ENCODE data around the gene BTF3. TPM values are rescaled to one million over a fixed set of nuclear protein-coding genes. Genes with fewer than 3 reads are reported as not detected.

Gene BTF3
- total and polyA plus RNA-seq, 2 of the 13 experiments (the other 11 are each of a cell fraction or from before 2014, with no cell fraction given) = 557 to 698 TPM

GRCh38 chr5:73498057-73498992 lies at the start of gene BTF3 (continued):
- peak; percentile 39; the same call in 1 of the 2 replicates for TF ChIP-seq ZNF142 (CRISPR knock-in tag; IDR thresholded peaks at IDR 0.05)
- TF ChIP-seq SIX1 (CRISPR knock-in tag; IDR thresholded peaks at IDR 0.05; ENCODE audit: borderline replicate concordance) = no peak
- no peak for TF ChIP-seq MBNL3 (CRISPR knock-in tag; conservative IDR thresholded peaks at IDR 0.05)
- no peak; the same call in 1 of the 2 replicates for TF ChIP-seq ZNF839 (CRISPR knock-in tag; IDR thresholded peaks at IDR 0.05; ENCODE audit: borderline replicate concordance)
- TF ChIP-seq ZNF549 (CRISPR knock-in tag; IDR thresholded peaks at IDR 0.05) = no peak
- peak; percentile 39; the same call in 1 of the 2 replicates for TF ChIP-seq ZNF768 (CRISPR knock-in tag; IDR thresholded peaks at IDR 0.05)
- TF ChIP-seq THAP9 (CRISPR knock-in tag; IDR thresholded peaks at IDR 0.05; ENCODE audit: borderline replicate concordance) = peak; percentile 97
- TF ChIP-seq PTBP1 (IDR thresholded peaks at IDR 0.05; ENCODE audit: low read depth, low read length, poor library complexity, severe bottlenecking) = no peak
- no peak for TF ChIP-seq TRIM24 (CRISPR knock-in tag; IDR thresholded peaks at IDR 0.05)
- peak; percentile 61 for TF ChIP-seq ATF1 (CRISPR knock-in tag; IDR thresholded peaks at IDR 0.05)
- TF ChIP-seq NFIC (IDR thresholded peaks at IDR 0.05; ENCODE audit: low read length) = no peak
- peak; percentile 97 for TF ChIP-seq DMAP1 (CRISPR knock-in tag; IDR thresholded peaks at IDR 0.05)
- TF ChIP-seq MAFF (IDR thresholded peaks at IDR 0.05; ENCODE audit: low read depth, low read length) = no peak
- no peak; the same call in 1 of the 2 replicates for TF ChIP-seq ZNF3 (CRISPR knock-in tag; IDR thresholded peaks at IDR 0.05)
- TF ChIP-seq GATA4 (IDR thresholded peaks at IDR 0.05; ENCODE audit: borderline replicate concordance, low read depth) = peak; percentile 68
- TF ChIP-seq, protein P1, sequence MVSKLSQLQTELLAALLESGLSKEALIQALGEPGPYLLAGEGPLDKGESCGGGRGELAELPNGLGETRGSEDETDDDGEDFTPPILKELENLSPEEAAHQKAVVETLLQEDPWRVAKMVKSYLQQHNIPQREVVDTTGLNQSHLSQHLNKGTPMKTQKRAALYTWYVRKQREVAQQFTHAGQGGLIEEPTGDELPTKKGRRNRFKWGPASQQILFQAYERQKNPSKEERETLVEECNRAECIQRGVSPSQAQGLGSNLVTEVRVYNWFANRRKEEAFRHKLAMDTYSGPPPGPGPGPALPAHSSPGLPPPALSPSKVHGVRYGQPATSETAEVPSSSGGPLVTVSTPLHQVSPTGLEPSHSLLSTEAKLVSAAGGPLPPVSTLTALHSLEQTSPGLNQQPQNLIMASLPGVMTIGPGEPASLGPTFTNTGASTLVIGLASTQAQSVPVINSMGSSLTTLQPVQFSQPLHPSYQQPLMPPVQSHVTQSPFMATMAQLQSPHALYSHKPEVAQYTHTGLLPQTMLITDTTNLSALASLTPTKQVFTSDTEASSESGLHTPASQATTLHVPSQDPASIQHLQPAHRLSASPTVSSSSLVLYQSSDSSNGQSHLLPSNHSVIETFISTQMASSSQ (IDR thresholded peaks at IDR 0.05; ENCODE audit: low read depth) = no peak
- TF ChIP-seq, protein P1 (CRISPR knock-in tag; IDR thresholded peaks at IDR 0.05; ENCODE audit: borderline replicate concordance) = peak; percentile 47; the same call in 1 of the 2 replicates
